Kidney capillary endothelial cell (primary cell): ENCODE results near the gene HOXA6.

Experiments
- DNase-seq: peaks from one replicate; pipeline ENCODE4 v3.0.0-alpha.2; 2018; ENCODE audit warnings: low spot score

Gene HOXA6

GRCh38 chr7:27122077-27122910 lies 25.3 kb downstream of the HOXA6 start:
- DNase-seq, result no peak

DNA sequence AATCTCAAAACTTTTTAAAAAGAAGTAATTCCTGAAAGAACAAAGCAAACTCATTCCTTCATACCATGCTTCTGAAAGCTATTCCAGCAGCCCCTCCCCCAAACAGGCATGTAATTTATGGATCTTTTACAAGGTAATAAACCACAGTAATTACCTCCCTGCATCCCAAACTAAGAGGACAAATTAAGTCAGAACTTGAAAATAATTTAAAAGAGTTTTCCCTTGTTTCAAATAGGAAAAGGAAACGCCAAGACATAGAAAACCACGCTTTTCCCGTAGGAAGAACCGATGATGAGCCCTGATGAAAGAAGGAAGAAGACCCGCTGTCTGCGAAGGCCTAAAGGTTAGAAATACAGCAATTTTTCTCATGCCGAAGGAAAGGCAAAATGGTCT lies 25.9 kb downstream of the HOXA6 start:
- DNase-seq, result no peak

- DNase-seq, result no peak
Observed at GRCh38 chr7:27119412-27119911, 28.1 kb downstream of the HOXA6 start.

- no peak for DNase-seq
Observed at GRCh38 chr7:27118580-27118979, 29.0 kb downstream of the HOXA6 start.

GRCh38 chr7:27117887-27118491 lies 29.6 kb downstream of the HOXA6 start:
- DNase-seq, result no peak

DNA sequence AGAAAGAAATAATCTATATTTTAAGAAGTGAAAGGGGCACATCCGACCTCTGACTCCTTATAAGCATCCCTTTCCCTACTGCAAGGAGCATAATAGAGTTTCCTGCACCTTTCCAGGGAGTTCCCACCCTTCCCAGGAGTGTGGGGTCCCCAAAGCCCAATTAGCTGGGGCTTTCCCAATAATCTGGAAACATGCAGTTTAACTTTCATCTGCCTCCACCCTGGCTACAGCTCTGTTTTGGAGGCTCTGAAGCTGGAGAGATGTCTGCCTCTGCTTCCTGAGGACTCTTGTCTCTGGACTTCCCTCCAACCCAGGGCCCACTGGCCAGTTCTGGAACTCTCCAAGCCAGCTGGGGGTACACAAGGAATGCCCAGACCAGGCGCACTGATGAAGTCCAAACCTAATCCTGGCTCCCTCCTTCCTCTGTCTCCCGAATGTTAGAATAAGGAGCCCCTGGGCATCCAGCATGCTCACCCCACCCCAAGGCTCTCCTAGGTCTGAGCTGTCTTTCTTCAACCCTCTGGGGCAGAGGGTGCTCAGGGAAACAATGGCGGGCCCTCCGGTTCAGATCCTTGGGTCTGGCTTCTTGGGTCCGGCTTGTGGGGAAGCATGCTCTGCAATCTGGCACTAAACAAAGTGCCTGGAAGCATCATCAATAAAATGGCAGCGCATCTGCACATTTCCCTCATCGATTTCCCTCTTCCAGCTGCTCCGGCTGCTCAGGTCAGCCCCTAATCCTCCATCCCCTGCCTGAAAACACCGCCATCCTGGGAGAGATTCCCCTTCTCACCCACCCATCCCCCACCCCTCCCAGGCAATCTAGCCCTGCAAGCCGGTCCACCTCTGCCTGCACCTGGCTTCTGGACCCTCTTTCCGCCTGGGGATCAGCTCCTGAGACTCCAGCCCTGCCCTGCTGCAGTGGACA lies 30.4 kb downstream of the HOXA6 start:
- DNase-seq, result no peak

DNA sequence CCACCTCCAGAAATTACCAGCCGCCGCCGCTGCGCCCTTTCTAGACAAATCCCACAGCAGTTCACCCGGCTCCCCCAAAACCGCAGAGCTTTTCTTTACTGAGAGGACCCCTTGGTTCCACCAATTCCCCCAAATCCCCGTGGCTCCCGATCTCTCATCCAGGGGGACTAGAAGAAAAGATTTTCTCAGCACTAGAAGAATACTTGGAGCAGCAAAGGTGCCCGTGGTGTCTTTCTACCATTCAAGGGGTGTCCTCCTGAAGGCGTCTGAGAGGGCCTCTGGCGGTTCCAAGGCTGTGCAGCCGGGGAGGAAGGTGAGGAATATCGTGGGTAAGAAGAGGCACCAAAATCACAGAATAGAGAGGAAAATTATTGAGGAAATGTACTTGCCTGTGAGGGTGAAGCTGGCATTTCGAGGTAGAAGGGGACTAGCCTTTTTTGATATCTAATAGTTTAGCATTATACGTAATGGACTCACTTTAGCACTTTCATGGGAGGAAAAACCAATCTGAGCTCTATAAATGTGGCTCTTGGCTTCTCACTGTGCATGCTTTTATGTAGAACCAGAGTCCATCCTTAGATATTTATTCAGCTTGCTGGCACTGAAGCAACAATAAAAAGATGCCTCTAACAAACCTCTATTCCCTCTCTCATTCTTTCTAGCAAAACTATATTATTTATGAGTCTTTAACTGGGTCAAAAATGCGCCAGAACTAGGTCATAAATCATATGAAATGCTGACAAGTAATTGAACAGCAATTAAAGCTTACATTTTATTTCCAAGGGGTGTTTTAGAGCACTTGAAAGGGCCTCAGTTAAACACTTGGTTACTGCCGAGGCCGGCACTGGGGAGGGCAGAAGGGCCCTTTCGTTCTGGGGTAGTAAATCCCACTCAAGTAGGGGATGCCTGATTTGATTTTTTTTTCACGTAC lies 31.3 kb downstream of the HOXA6 start:
- DNase-seq, result no peak

- no peak for DNase-seq
Observed at GRCh38 chr7:27115221-27116026, 32.1 kb downstream of the HOXA6 start.

DNA sequence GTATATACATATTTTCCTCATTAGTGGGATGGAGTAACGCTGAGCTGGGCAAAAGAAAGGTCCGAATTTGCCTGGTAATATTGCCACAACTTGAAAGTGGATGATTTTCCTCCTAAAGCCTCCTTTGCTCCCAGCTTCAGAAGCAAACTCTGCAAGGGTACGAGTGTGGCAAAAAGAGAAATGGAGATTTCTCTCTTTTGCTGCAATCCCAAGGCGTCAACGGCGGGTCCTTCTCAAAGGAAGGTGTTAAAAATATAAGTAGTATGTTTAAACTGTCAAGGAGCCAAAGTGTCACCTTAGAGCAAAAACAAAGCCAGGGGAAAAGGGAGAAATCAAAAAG lies 32.7 kb downstream of the HOXA6 start:
- DNase-seq, result no peak

- no peak for DNase-seq
Observed at GRCh38 chr7:27113991-27114769, 33.4 kb downstream of the HOXA6 start.

GRCh38 chr7:27112955-27113949 lies 34.3 kb downstream of the HOXA6 start:
- DNase-seq, result peak; percentile 84

DNA sequence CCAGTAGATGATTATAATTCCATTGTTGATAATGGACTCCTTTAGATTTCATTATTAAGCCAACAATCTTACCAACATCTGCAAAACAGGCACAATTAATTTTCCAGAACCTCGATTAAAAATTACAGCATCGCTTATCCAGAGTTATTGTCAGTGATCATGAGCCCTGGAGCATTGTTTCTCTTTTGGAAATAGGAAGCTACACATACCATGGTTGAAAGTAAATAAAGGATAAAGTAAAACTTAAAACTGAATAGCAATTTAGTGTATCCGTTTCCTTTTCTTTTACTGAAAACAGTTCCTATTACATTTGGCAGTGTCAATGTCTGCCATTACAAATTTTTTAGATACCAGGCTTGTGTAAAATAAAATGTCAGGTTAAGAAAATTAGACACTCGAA lies 35.2 kb downstream of the HOXA6 start:
- no peak for DNase-seq

DNA sequence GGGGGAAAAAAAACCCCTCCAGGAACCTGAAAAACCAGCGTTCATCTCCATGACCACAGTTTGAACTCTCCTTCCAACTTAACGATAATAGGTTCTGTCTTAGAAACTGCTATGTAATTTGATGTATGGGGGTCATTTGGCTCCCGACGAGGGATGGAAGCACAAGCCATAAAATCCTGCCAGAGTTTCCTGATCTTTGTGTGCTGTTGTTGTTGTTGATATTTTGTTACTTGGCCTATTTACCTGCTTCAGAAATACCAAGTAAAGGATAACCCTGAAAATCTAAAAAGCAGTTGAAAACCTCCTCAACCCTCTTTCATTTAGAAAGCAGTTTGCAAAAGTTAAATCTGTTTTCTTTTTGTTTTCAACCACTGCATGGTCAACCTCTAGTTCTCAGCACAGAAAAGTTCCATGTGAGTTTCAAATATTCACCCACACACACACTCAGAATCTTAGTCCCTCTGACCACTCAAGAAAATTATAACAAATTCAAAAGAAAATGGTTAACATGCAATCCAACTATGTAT lies 35.8 kb downstream of the HOXA6 start:
- no peak for DNase-seq

GRCh38 chr7:27111042-27111750 lies 36.4 kb downstream of the HOXA6 start:
- DNase-seq, result no peak

GRCh38 chr7:27110186-27111031 lies 37.2 kb downstream of the HOXA6 start:
- DNase-seq, result no peak

- no peak for DNase-seq
Observed at GRCh38 chr7:27109466-27110185, 37.9 kb downstream of the HOXA6 start.
